ENCODE data around the gene ABCG1.

GRCh38 chr21:42254651-42255601 is 36.0 kb downstream of the ABCG1 start:
- TF ChIP-seq POLR2A (IDR thresholded peaks at IDR 0.05; ENCODE audit: low read length) (no peak), EP300 (IDR thresholded peaks at IDR 0.05) (no peak), KDM1A (IDR thresholded peaks at IDR 0.05; ENCODE audit: low read depth) (no peak), RCOR1 (IDR thresholded peaks at IDR 0.05; ENCODE audit: low read depth, low read length) (no peak), USF2 (IDR thresholded peaks at IDR 0.05) (no peak), RARB (CRISPR knock-in tag; IDR thresholded peaks at IDR 0.05) (no peak), HOXB5 (CRISPR knock-in tag; IDR thresholded peaks at IDR 0.05) (no peak), CTCF (IDR thresholded peaks at IDR 0.05) (no peak), HOXA7 (CRISPR knock-in tag; IDR thresholded peaks at IDR 0.05) (no peak), CEBPB (IDR thresholded peaks at IDR 0.05) (no peak), ZC3H11A (IDR thresholded peaks at IDR 0.05) (no peak)
